OCI-LY7 (cell line): ENCODE measurements around the gene EEF2K. TPM values are rescaled to one million over a fixed set of nuclear protein-coding genes. Genes with fewer than 3 reads are reported as not detected.

Source experiments
- BruUV-seq: library from RNA; stranded (reverse); fragments of 400-500 nt; replicated peaks from 2 replicates; lab custom pipeline; 2021; lab: Mats Ljungman, UMichigan
- CTCF ChIA-PET: fragments of 300-600 bp; sonication (Branson Sonifier 250); formaldehyde crosslinking; loops from one replicate; lab custom pipeline; 2022; ENCODE audit warnings: antibody characterized with exemption; ENCODE audit not compliant: unreplicated experiment; lab: Charles Lee
- POLR2A ChIA-PET: fragments of 300-600 bp; sonication (Branson Sonifier 250); formaldehyde crosslinking; loops from one replicate; lab custom pipeline; 2022; ENCODE audit warnings: antibody characterized with exemption; lab: Charles Lee
- DNase-seq: peaks from one replicate; pipeline ENCODE4 v3.0.0-alpha.2; 2015; ENCODE audit warnings: low spot score
- H2AFZ ChIP-seq: fragments of 200-600 bp; sonication (generic), shearing (Covaris generic); 2 replicates; pipeline ENCODE4 v1.6.1; 2014; ENCODE audit warnings: mild to moderate bottlenecking, antibody characterized with exemption, low read length, moderate library complexity
- H3K27ac ChIP-seq: fragments of 200-600 bp; sonication (generic); 2 replicates; pipeline ENCODE4 v1.5.1; 2014; ENCODE audit warnings: mixed run types, low read depth, mild to moderate bottlenecking, moderate library complexity, low read length, inconsistent platforms; ENCODE audit not compliant: poor library complexity, severe bottlenecking
- H3K36me3 ChIP-seq: fragments of 200-600 bp; sonication (generic); 2 replicates; pipeline ENCODE4 v1.6.1; 2014; ENCODE audit warnings: mild to moderate bottlenecking, antibody characterized with exemption, low read length, moderate library complexity, mixed read lengths; ENCODE audit not compliant: insufficient read depth
- H3K4me1 ChIP-seq: fragments of 200-600 bp; sonication (generic); 2 replicates; pipeline ENCODE4 v1.5.1; 2014; ENCODE audit warnings: mild to moderate bottlenecking, low read length; ENCODE audit not compliant: insufficient read depth, poor library complexity, severe bottlenecking
- H3K4me2 ChIP-seq: fragments of 200-600 bp; sonication (generic); 2 replicates; pipeline ENCODE4 v1.6.1; 2014; ENCODE audit warnings: mild to moderate bottlenecking, low read length
- H3K4me3 ChIP-seq: fragments of 200-600 bp; sonication (generic); 2 replicates; pipeline ENCODE4 v1.5.1; 2014; ENCODE audit warnings: mild to moderate bottlenecking, low read depth, low read length; ENCODE audit not compliant: poor library complexity, severe bottlenecking
- H3K79me2 ChIP-seq: fragments of 200-600 bp; sonication (generic); 2 replicates; pipeline ENCODE4 v1.6.1; 2016; ENCODE audit warnings: low read depth, mild to moderate bottlenecking, low read length, moderate library complexity, mixed read lengths; ENCODE audit not compliant: insufficient read depth
- H3K9me2 ChIP-seq: fragments of 200-600 bp; sonication (generic); 2 replicates; pipeline ENCODE4 v1.6.1; 2016; ENCODE audit warnings: mild to moderate bottlenecking, low read length, mixed read lengths; ENCODE audit not compliant: insufficient read depth
- H3K9me3 ChIP-seq: fragments of 200-600 bp; sonication (generic); 2 replicates; pipeline ENCODE4 v1.6.1; 2014; ENCODE audit warnings: mild to moderate bottlenecking, mixed run types, low read length, mixed read lengths
- H4K20me1 ChIP-seq: fragments of 200-600 bp; sonication (generic); 2 replicates; pipeline ENCODE4 v1.6.1; 2014; ENCODE audit warnings: mild to moderate bottlenecking, antibody characterized with exemption, low read length, moderate library complexity, mixed read lengths; ENCODE audit not compliant: insufficient read depth
- EZH2phosphoT487 ChIP-seq: fragments of 200-600 bp; sonication (generic); IDR thresholded peaks from 2 replicates; pipeline ENCODE4 v1.6.1; 2018; ENCODE audit warnings: low read depth, borderline replicate concordance, mild to moderate bottlenecking, mixed run types, antibody characterized with exemption, low read length, moderate library complexity, mixed read lengths
- intact Hi-C: fragments of 100-400 bp; cut with micrococcal nuclease; formaldehyde crosslinking; loops from one replicate; pipeline ENCODE4 v1.10.0; 2022; ENCODE audit not compliant: unreplicated experiment
- total RNA-seq, 2 experiments: library from RNA; depleted of rRNA in 1 of 2; stranded (reverse); fragments of >200 nt in 1 of 2; shearing (Covaris generic) in 1 of 2; gene quantifications; 2 replicates each; pipeline ENCODE4 v1.2.3, GENCODE V29; 2014 to 2022
- TF ChIP-seq, protein P1 (sequence below): fragments of 200-600 bp; sonication (generic); conservative IDR thresholded peaks from 2 replicates; pipeline ENCODE4 v1.5.1; 2014; ENCODE audit warnings: mild to moderate bottlenecking, antibody characterized with exemption, low read length, moderate library complexity, mixed read lengths

The EEF2K gene
- total RNA-seq, 2 experiments from 2014 or later, result 23.8 to 42.3 TPM

DNA sequence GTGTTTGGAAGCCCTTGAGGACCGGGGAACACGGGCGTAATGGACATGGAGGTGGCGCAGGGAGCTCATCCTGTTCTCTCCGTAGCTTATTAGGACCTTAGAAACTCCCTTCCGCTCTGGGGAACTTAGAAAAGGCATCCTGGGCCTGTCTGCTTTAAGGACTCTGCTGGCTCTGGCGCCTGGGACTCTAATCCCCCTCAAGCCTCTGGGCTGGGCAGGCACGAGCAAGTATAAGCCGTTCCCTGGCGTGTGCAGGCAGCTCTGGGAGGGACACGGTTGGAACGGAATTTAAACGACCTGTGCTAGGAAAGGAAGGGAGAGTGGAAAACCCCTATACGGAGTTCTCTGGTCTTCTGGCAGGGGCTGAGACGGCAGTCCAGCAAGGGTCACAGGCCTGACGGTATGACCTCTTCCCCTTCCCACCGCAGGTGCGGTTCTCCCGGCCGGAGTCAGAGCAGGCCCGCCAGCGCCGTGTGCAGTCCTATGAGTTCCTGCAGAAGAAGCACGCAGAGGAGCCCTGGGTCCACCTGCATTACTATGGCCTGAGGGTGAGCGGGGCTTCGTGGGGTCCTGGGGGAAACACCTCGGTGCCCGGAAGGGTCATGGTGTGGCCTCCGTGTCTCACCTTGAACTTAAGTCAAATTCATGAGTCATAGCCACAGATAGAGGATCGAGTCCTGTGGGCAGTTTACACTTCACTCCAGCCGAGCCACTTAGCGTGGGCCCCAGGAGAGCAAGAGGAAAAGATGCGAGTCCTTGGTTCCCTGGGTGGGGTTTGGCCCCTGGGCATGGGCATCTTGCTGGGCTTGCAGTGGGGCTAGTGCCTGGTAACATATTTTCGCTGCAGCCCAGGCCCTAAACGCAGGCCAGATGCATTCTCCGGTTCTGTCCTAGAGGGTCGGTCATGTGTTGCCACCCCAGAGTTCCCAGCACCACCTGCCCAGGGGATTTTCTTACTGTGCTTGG is 108.9 kb downstream of the EEF2K start:
- H3K4me1 ChIP-seq, result no peaks in the 10 kb centered on the region
- no peak for TF ChIP-seq EZH2phosphoT487
- TF ChIP-seq, protein P1, sequence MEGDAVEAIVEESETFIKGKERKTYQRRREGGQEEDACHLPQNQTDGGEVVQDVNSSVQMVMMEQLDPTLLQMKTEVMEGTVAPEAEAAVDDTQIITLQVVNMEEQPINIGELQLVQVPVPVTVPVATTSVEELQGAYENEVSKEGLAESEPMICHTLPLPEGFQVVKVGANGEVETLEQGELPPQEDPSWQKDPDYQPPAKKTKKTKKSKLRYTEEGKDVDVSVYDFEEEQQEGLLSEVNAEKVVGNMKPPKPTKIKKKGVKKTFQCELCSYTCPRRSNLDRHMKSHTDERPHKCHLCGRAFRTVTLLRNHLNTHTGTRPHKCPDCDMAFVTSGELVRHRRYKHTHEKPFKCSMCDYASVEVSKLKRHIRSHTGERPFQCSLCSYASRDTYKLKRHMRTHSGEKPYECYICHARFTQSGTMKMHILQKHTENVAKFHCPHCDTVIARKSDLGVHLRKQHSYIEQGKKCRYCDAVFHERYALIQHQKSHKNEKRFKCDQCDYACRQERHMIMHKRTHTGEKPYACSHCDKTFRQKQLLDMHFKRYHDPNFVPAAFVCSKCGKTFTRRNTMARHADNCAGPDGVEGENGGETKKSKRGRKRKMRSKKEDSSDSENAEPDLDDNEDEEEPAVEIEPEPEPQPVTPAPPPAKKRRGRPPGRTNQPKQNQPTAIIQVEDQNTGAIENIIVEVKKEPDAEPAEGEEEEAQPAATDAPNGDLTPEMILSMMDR, result no peak
- no peaks in the 10 kb centered on the region for H3K79me2 ChIP-seq
- ChIA-PET POLR2A (no interaction called here), CTCF (no interaction called here)
- intact Hi-C loops, result no loop called here
- no peak overlapping the region for H3K4me2 ChIP-seq
- H3K9me2 ChIP-seq, result no peaks in the 10 kb centered on the region
- H2AFZ ChIP-seq, result no peak overlapping the region
- no peaks in the 10 kb centered on the region for H3K9me3 ChIP-seq
- no peak for DNase-seq
- no peak overlapping the region for H3K27ac ChIP-seq
- H3K4me3 ChIP-seq, result no peak overlapping the region
- H4K20me1 ChIP-seq, result no peaks in the 10 kb centered on the region
- BruUV-seq, result no TSS peak
- peaks cover 92% of the 10 kb centered on the region for H3K36me3 ChIP-seq

DNA sequence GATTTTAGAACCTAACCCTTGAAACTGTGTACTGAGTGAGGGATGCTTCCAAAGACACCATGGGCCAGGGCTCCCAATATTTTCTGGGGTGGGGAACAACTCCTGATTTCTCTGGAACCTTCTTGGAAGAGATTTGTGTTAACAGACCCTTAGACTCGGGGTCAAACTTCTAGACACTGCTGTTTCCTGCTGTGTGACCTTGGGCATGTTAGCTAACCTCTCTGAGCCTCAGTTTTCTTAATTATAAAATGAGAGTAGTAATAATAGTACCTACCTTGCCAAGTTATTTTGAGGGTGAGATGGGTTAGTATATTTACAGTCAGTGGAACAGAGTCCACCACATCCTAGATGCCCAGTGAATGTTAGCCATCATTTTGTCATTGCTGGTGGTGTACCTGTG is 109.9 kb downstream of the EEF2K start:
- intact Hi-C loops, result no loop called here
- ChIA-PET CTCF (no interaction called here), POLR2A (interaction anchor here (0.6 kb wide), 1 partner anchor 14 kb away, joined by 3 read pairs; no protein-coding TSS in a partner anchor)
- Histone ChIP-seq H3K79me2 (no peaks in the 10 kb centered on the region), H3K4me3 (no peak overlapping the region), H2AFZ (no peak overlapping the region), H3K4me1 (no peaks in the 10 kb centered on the region), H3K27ac (no peak overlapping the region), H3K9me2 (no peaks in the 10 kb centered on the region), H3K36me3 (peaks cover 93% of the 10 kb centered on the region), H4K20me1 (0 out of 2 replicates have a peak, but pooled peaks cover 3% of the 10 kb centered on the region), H3K4me2 (no peak overlapping the region), H3K9me3 (no peaks in the 10 kb centered on the region)
- TF ChIP-seq EZH2phosphoT487, result no peak
- TF ChIP-seq, protein P1, result no peak
- no TSS peak for BruUV-seq
- no peak for DNase-seq

DNA sequence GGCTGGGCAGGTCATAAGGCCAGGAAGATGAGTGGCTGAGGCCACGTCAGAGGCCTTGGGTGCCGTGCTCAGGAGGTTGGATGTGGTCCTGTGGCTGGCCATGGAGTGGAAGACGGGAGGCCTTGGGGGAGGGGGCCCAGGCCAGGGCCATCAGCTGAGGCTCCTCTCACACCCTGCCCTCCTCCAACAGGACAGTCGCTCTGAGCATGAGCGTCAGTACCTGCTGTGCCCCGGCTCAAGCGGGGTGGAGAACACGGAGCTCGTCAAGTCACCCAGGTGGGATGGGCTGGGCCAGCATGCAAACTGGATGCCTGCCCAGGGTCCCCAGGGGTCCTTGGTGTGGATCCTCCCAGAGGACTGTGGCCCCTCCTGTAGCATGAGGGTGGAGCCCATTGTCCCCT is 110.3 kb downstream of the EEF2K start:
- Histone ChIP-seq H4K20me1 (0 out of 2 replicates have a peak, but pooled peaks cover 3% of the 10 kb centered on the region), H3K27ac (no peak overlapping the region), H3K4me1 (no peaks in the 10 kb centered on the region), H3K9me3 (no peaks in the 10 kb centered on the region), H3K4me2 (no peak overlapping the region), H3K79me2 (no peaks in the 10 kb centered on the region), H3K9me2 (no peaks in the 10 kb centered on the region), H3K4me3 (no peak overlapping the region), H3K36me3 (peaks cover 93% of the 10 kb centered on the region), H2AFZ (no peak overlapping the region)
- ChIA-PET CTCF (no interaction called here), POLR2A (interaction anchor here (0.6 kb wide), 1 partner anchor 13 kb away, joined by 3 read pairs; no protein-coding TSS in a partner anchor)
- TF ChIP-seq, protein P1, result no peak
- TF ChIP-seq EZH2phosphoT487, result no peak
- intact Hi-C loops, result no loop called here
- BruUV-seq, result no TSS peak
- no peak for DNase-seq
